ENCODE measurements around the gene CRADD. TPM values are rescaled to one million over a fixed set of nuclear protein-coding genes. Genes with fewer than 3 reads are reported as not detected.

Gene CRADD
- total RNA-seq, 1 experiment from 2014 or later = 7.6 TPM

DNA sequence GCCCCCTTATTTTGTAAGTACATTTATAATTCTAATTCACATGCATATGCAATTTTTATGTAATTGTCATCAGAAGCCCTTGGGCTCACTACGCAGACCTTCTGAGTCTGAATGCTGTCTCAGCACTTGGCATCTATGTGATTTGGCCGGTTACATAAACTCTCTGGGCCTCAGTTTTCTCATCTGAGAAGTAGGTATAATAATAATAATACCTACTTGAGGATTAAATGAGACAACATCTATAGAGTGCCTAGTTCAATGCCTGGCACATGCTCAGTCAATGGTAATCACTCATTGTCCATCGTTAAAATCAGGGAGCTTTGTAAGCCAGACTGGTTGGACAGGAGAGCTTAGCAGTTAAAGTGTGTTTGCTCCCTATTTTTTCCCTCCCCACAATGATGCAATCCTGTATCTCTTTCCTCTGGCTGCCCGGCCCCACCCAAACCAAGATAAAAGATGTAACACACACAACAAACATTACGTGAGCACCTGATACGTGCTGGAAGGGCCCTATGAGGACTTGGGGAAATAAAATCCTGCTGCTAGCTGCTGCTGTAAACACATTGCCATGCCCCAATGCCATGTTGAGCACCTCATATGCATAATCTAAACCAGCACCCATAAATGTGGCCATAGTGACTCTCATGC is 235.0 kb downstream of the CRADD start:
- Histone ChIP-seq H3K79me2 (ENCODE audit: insufficient read depth, low read length) (no peaks in the 10 kb centered on the region), H2BK5ac (ENCODE audit: insufficient read length, low read length) (no peak overlapping the region), H2BK15ac (ENCODE audit: low read depth, low read length) (no peak overlapping the region), H2BK20ac (ENCODE audit: low read depth, low read length, poor library complexity, severe bottlenecking) (no peak overlapping the region), H3T11ph (ENCODE audit: low read length) (no peak overlapping the region), H2BK120ac (ENCODE audit: low read depth, low read length, poor library complexity, severe bottlenecking) (no peak overlapping the region), H4K8ac (replicated peaks; ENCODE audit: insufficient read length, low read depth, low read length) (no peak overlapping the region), H3K18ac (ENCODE audit: insufficient read length, low read depth, low read length) (no peak overlapping the region), H2AK5ac (ENCODE audit: insufficient read length, low read length) (no peak overlapping the region), H3K4ac (ENCODE audit: low read depth, low read length) (no peak overlapping the region), H2BK12ac (ENCODE audit: insufficient read length, low read depth, low read length) (no peak overlapping the region), H3K27ac (ENCODE audit: insufficient read length, low read depth, low read length) (no peak overlapping the region), H3K14ac (ENCODE audit: insufficient read depth, low read length) (no peak overlapping the region), H3K56ac (ENCODE audit: insufficient read length, low read depth, low read length) (no peak overlapping the region), H3K4me2 (ENCODE audit: insufficient read depth, insufficient read length, low read length) (no peak overlapping the region), H2AFZ (ENCODE audit: low read length) (no peak overlapping the region), H3K23me2 (ENCODE audit: insufficient read length, low read depth, low read length, poor library complexity, severe bottlenecking) (no peaks in the 10 kb centered on the region), H3K4me1 (ENCODE audit: insufficient read depth, low read length) (no peaks in the 10 kb centered on the region), H3K23ac (ENCODE audit: insufficient read length, low read depth, low read length) (no peak overlapping the region), H4K5ac (ENCODE audit: insufficient read length, low read depth, low read length) (no peak overlapping the region), H4K91ac (ENCODE audit: insufficient read length, low read depth, low read length) (no peak overlapping the region), H3K9me3 (ENCODE audit: control insufficient read depth, low read depth, low read length) (no peaks in the 10 kb centered on the region), H3K79me1 (ENCODE audit: insufficient read depth, low read depth, low read length, poor library complexity, severe bottlenecking) (no peaks in the 10 kb centered on the region), H4K20me1 (ENCODE audit: control insufficient read depth, insufficient read depth, insufficient read length) (no peaks in the 10 kb centered on the region), H3K9ac (ENCODE audit: extremely low read depth, insufficient read length, low read length) (no peak overlapping the region), H3K27me3 (ENCODE audit: insufficient read depth, low read length) (no peaks in the 10 kb centered on the region)
- no peaks in the 10 kb centered on the region for H3K27me3 Mint-ChIP-seq (ENCODE audit: low read depth)
- H3K27ac Mint-ChIP-seq = no peak overlapping the region
- TF ChIP-seq, protein P1, sequence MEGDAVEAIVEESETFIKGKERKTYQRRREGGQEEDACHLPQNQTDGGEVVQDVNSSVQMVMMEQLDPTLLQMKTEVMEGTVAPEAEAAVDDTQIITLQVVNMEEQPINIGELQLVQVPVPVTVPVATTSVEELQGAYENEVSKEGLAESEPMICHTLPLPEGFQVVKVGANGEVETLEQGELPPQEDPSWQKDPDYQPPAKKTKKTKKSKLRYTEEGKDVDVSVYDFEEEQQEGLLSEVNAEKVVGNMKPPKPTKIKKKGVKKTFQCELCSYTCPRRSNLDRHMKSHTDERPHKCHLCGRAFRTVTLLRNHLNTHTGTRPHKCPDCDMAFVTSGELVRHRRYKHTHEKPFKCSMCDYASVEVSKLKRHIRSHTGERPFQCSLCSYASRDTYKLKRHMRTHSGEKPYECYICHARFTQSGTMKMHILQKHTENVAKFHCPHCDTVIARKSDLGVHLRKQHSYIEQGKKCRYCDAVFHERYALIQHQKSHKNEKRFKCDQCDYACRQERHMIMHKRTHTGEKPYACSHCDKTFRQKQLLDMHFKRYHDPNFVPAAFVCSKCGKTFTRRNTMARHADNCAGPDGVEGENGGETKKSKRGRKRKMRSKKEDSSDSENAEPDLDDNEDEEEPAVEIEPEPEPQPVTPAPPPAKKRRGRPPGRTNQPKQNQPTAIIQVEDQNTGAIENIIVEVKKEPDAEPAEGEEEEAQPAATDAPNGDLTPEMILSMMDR (conservative IDR thresholded peaks at IDR 0.05) = no peak
- H3K4me3 Mint-ChIP-seq = no peak overlapping the region
- H3K9me3 Mint-ChIP-seq = no peaks in the 10 kb centered on the region
- no peak for DNase-seq
- no peaks in the 10 kb centered on the region; a peak in 1 of 4 replicates for H3K4me1 Mint-ChIP-seq
- WGBS (ENCODE audit: extremely low coverage, insufficient read length, low lambda C conversion rate) = no CpG with 5 or more reads among the region's 6 CpGs
- H3K36me3 Mint-ChIP-seq (ENCODE audit: insufficient read depth in 1 of 3, low read depth in 3 of 3) = no peaks in the 10 kb centered on the region

Measured in H9 (cell line).